ENCODE results near the gene CCND2.

CCND2 gene

GRCh38 chr12:4257442-4257841 is 16.1 kb upstream of the CCND2 start:
- DNase-seq = no peak

- DNase-seq = no peak
Observed at GRCh38 chr12:4259099-4259498, 14.5 kb upstream of the CCND2 start.

DNA sequence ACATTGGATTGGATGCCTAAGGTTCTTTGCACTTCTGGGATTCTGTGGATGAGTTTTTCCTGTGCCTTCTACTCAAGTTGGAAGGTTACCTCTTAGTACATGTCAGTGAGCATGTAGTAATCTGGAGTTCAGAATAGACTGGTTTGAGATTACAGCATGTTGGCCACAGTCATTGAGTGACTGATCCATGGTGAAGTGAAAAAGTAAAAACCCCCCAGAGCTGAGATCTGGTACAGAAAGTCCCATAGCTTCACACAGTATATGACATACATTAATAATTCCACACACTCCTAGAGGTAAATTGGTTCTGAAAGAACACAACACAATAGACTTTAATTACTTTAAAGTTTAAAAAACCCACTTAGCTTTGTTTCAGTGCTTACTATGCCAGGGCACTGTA is 11.9 kb upstream of the CCND2 start:
- no peak for DNase-seq

DNA sequence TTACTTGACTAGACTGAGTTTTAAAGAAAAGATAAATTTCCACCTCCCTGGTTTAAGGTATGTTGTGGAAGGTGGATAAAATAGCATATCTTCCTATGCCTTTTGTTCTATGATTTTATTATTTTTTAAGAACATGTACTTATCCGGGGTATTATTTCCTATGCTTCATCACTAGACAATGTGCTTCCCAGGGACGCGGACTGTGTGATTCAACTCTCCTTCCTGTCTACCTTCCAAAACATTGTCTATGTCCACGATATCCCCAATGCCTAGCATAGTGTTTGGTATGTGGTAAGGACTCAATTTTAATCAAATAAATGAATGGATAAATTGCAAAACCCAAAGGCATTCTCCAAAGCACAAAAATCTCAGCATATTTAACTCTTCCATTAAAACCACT is 8.3 kb upstream of the CCND2 start:
- no peak for DNase-seq

- DNase-seq = no peak
Observed at GRCh38 chr12:4266990-4267389, 6.6 kb upstream of the CCND2 start.

DNA sequence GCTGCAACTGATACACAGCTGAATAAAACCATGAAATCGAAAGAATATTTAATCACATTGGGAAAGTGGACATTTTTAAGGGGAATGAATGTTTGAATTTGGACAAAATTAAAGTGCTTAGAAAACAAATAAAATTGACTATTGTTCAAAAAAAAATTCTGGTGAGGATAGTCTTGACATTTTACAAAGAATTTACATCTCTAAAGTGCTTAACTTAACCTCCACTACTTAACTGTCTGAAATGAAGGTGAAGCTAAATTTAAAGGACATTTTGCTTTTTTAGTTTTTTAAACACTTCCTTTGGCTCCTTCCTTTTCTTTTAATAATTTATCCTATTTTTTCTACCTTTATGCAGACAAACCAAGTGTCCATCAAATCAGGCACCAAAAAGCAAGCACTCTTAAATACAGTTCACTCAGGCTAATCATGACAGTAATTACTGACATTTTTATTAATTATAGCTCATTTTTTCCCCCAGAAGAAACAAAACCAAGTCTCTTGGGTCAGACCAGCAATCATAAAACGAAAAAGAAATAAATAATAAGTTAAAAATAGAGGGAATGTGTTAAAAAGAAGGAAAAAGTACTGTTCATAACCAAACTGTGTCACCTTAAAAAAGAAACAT is 5.7 kb upstream of the CCND2 start:
- DNase-seq = no peak

DNA sequence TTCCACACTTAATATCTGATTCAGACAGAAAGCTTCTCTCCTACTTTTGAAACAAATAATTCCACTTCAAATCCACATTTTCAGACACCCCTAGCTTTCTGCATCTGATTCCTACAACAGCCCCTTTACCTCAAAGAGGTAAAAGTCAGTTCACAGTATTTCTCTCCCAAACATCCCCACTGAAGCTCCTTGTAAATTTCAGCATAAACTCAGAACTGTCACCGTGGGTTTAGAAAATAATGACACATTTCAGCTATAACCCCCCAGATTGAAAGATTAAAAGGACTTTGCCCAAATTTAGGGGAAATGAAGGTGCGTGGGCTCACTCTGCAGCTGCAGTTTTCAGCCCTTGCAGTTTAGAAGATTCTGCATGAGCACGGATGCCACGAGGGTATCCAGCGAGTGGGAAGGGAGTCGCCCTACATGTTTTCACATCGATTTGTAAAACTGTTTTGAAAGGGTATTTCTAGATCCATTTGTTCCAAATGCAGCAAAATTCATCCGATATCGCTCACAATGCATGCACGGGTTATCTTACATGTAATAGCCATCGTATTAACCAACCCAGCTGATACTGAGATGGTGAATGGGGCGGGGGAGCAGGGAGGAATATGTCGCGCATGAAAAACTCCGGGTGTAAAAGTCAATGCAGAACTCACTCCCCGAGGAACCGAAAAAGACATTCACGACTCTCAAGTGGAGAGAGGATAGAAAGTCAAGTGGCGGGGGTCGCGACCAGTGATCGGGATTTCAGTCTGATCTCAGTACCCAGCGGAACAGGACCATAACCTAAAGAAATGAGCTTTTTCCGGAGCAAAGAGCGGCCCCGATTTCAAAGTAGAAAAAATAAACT is 5.0 kb upstream of the CCND2 start:
- no peak for DNase-seq

GRCh38 chr12:4269279-4269991 is 4.1 kb upstream of the CCND2 start:
- DNase-seq = no peak

GRCh38 chr12:4270016-4270830 is 3.3 kb upstream of the CCND2 start:
- no peak for DNase-seq

DNA sequence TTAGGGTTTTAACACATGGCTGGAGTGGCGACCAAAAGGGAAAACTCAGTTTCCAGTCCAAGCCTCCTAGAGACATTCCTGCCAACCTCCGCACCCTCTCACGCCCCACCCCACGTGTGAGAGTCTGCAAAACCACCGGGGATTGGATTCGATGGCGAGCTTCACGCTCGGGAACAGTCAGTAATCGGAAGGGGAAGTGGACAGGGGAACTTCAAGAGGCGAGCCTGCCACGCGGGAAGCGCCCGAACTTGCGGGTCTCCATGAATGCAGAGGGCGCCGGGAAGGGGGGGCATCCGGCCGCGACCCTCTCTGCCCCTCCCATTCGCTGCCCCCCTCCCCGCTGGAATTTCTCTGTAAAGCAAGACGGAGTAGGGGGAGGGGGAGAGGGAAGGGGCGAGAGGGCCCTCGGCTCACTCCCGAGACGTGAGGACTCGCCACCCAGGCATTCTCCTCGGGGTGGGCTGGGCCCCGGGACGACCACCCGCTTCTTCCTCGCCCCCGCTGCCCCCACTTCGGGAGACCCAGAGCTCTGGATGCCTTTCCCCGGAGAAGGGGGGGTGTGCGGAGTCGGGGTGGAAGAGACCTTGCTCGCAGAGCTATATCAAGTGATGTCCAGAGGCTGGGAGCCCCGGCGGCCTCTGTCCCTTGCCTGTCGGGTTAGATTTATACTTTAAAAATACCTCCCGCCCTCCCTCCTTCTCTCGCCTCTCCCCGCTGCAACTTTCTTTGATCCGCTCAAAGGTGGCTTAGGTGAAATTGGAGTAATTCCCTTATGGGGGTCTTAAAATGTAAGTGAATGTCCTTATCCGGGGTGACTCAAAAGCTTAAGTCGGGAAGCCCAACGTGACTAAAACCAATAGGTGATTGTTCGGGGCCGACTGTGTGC is 2.5 kb upstream of the CCND2 start:
- DNase-seq = no peak

- DNase-seq = no peak
Observed at GRCh38 chr12:4271717-4272423, 1.7 kb upstream of the CCND2 start.

DNA sequence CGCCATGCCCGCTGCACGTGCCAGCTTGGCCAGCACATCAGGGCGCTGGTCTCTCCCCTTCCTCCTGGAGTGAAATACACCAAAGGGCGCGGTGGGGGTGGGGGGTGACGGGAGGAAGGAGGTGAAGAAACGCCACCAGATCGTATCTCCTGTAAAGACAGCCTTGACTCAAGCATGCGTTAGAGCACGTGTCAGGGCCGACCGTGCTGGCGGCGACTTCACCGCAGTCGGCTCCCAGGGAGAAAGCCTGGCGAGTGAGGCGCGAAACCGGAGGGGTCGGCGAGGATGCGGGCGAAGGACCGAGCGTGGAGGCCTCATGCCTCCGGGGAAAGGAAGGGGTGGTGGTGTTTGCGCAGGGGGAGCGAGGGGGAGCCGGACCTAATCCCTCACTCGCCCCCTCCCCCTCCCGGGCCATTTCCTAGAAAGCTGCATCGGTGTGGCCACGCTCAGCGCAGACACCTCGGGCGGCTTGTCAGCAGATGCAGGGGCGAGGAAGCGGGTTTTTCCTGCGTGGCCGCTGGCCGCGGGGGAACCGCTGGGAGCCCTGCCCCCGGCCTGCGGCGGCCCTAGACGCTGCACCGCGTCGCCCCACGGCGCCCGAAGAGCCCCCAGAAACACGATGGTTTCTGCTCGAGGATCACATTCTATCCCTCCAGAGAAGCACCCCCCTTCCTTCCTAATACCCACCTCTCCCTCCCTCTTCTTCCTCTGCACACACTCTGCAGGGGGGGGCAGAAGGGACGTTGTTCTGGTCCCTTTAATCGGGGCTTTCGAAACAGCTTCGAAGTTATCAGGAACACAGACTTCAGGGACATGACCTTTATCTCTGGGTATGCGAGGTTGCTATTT is 914 bp upstream of the CCND2 start:
- no peak for DNase-seq

DNA sequence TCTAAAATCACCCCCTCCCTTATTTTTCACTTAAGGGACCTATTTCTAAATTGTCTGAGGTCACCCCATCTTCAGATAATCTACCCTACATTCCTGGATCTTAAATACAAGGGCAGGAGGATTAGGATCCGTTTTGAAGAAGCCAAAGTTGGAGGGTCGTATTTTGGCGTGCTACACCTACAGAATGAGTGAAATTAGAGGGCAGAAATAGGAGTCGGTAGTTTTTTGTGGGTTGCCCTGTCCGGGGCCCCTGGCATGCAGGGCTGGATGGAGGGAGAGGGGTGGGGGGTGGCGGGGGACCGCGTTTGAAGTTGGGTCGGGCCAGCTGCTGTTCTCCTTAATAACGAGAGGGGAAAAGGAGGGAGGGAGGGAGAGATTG is 300 bp upstream of the CCND2 start:
- no peak for DNase-seq

DNA sequence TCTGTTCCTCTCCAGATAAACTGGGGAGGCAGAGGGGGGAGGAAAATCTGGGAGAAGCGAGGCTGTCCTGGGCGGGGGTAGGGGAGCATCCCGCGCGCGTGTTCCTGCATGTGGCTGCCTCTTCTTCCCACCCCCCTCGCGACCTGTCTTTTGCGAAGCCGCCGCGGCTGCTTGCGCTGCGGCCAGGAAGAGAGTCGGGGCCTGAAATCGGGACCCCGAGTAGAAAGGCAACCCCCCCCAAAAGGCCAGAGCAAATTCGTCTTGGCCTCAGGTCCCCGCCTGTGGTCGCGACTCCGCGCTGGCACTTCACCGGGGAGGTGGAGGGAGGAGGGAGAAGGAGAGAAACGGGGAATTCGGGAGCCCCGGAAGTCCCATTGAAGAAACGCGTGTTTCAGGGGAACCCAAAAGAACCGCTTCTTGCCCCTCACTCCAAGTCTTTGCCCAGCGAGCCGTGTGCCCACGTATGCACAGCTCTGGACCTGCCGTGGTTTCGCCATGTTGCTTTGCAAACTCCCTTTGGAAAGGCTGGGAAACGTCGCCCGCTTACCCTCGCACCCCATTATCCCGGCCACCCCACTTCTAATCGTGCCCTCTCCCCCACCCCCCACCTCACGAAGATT is 944 bp downstream of the CCND2 start:
- no peak for DNase-seq

DNA sequence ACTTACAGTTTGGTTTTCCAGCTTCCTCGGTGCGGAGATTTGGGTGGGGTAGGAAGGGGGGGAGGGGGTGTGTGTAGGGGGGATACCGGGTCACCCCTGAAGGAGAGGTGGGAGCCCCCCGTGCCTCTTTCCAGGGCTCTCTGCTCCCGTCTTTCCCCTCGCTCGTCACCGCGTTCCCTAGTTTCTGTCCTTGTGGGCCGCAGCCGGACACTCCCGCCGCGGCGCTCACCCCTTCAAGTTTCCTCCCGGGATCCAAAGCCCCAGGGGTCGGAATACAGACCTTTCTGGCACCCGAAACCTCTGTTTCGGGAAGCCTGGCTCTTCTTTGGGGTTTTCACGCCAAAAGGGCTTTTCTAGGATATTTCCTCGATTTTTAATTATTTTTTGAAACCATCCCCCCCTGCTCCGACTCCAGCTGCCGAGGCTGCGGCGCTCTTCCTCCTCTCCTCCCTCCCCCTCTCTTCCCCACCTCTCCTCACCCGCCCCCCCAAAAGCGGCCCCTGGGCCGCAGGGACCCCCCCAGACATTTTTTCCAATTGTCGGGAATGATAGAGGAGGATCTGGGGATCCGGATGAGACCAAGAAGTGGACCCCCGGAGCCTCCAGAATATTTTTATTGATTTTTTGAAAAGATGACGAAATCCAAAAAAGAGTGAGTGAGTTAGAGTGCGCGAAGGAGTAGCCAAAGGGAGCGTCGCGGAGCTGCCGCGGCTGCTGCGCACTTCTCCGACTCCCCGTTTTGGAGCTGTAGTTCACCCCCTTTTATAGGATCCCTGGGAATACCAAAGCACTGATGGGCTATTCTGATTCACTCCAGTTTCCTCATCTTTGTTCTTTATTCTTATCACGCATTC is 1.7 kb downstream of the CCND2 start:
- no peak for DNase-seq

DNA sequence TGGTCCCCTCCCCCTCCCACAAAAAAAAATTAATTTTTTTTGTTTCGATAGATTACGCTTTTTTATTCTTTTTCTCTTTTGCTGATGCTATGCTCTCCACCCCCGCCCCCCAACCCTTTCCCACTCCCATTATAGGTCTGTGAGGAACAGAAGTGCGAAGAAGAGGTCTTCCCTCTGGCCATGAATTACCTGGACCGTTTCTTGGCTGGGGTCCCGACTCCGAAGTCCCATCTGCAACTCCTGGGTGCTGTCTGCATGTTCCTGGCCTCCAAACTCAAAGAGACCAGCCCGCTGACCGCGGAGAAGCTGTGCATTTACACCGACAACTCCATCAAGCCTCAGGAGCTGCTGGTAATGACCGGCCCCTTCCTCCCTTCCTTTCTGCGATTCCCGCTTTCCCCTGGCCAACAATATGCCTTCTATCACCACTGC is 2.3 kb downstream of the CCND2 start:
- no peak for DNase-seq

- peak; percentile 82 for DNase-seq
Observed at GRCh38 chr12:4276524-4277204, 3.1 kb downstream of the CCND2 start.

DNA sequence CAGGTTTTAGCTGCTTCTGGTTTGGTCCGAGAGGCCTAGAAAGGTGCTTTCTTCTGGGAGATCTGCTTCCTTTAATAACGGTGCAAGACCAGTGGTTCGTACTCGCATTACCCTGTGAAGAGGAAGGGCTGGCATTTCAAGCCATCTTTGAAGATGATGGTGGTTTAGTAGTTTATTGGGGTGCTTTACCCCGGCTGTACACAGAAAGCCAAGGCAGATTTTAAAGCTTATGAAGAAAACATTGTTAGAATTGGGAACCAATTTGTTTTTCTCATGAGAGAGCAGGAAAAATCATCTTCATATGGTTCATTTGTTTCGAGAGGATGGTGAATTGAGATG is 3.6 kb downstream of the CCND2 start:
- no peak for DNase-seq
